EL (cell line): Measurements from ENCODE around the gene PLD1.

Source experiments
- DNase-seq: peaks from one replicate; pipeline ENCODE4 v3.0.0-alpha.2; 2016

Gene PLD1

DNA sequence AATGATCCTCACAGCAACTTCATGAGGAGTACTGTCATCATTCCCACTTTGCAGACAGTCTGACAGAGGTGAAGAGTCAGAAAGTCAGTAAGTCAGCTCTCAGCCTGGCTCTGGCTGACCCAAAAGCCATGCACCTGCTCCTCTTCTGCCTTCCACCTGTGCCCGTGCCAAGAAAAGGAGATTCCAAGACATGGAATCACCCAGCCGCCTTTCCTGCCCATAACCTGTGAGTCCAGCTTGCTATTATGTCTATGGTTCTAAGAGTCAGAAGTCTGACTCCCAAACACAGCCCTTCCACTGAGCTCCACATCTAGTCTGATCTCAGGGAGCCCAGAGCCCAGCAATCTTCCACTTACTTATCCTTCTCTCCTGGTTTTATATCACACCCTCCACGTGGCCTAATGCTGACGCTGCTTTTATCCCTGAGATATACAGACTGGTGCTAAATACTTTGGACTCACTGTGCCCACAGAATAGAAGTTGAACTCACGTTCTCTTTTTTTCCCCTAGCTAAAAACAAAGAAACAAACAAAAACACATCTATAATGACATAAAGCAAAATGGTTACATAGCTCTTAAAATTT, 66.0 kb downstream of the PLD1 start:
- no peak for DNase-seq

DNA sequence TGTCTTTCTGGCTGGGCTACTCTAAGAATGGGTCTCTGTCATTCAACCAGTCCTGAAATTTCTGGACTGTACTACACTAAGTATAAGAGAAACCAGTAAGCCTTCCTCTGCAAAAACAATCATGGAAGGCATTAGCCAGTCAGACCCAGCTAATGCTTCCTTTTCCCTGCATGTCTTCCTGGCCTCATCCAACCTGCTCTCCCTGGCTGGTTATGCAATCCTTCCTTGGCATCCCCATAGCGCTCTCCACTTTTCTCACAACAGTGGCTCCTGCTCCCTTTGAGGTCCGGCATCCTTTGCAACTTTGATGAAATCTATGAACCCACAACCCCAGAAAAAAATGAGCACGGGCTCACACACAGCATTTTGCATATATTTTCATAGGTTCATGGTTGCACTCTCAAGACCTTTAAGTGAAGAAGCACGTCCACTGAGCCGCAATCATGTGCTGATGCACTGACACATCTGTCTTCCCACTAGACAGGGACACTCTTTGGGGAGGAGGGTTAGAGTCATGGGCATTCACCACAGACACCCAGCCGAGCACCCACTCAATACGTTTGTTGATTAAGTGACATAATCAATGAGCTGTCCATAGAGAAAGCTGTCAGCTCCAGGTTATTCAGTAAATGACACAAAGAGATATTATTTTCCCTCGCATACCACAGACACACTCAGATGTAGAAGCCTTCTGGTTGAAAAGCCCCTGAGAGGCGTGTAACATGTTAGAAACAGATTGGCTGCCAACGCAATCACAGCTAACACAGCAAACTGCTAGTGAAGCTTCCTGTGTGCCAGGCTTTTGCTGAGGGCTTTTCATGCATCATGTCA, 66.7 kb downstream of the PLD1 start:
- no peak for DNase-seq

DNA sequence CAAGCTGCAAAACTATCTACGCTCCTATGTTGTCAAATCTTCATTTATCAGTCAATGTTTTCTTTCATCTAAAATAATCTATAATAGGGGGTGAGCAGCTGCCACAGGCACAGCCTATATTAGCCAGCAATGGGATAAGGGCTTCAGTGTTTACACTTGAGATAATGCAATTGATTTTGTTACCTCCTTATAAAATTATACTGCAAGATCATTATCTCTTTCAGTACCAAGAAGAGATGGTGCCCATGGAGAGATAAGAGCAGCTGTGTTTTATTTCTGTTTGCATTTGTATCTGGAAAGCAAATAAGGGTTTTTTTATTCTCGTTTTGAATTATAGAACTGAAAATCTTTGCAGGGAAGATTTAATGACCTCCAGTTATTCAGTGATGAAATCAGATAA, 68.9 kb downstream of the PLD1 start:
- DNase-seq = no peak

- no peak for DNase-seq
Observed at GRCh38 chr3:171736556-171736955, 73.7 kb downstream of the PLD1 start.

GRCh38 chr3:171733561-171733960, 76.7 kb downstream of the PLD1 start:
- no peak for DNase-seq

- DNase-seq = no peak
Observed at GRCh38 chr3:171732756-171733155, 77.5 kb downstream of the PLD1 start.

- DNase-seq = no peak
Observed at GRCh38 chr3:171731691-171732090, 78.6 kb downstream of the PLD1 start.

- DNase-seq = no peak
Observed at GRCh38 chr3:171729452-171730334, 80.6 kb downstream of the PLD1 start.

GRCh38 chr3:171727288-171727687, 83.0 kb downstream of the PLD1 start:
- no peak for DNase-seq

- no peak for DNase-seq
Observed at GRCh38 chr3:171718493-171719185, 91.6 kb downstream of the PLD1 start.

DNA sequence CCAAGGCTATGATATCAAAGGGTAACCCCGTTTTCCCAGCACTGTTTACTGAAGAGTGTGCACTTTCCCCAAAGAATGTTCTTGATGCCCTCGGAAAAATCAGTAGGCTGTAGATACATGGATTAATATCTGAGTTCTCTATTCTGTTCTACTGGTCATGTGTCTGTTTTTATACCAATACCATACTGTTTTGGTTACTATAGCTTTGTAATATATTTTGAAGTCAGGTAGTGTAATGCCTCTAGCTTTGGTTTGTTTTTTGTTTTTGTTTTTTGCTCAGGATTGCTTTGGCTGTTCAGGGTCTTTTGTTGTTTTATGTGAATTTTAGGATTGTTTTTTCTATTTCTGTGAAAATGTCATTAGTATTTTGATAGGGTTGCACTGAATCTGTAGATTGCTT, 95.1 kb downstream of the PLD1 start:
- DNase-seq = no peak

GRCh38 chr3:171712171-171712938, 97.9 kb downstream of the PLD1 start:
- DNase-seq = peak; percentile 77

DNA sequence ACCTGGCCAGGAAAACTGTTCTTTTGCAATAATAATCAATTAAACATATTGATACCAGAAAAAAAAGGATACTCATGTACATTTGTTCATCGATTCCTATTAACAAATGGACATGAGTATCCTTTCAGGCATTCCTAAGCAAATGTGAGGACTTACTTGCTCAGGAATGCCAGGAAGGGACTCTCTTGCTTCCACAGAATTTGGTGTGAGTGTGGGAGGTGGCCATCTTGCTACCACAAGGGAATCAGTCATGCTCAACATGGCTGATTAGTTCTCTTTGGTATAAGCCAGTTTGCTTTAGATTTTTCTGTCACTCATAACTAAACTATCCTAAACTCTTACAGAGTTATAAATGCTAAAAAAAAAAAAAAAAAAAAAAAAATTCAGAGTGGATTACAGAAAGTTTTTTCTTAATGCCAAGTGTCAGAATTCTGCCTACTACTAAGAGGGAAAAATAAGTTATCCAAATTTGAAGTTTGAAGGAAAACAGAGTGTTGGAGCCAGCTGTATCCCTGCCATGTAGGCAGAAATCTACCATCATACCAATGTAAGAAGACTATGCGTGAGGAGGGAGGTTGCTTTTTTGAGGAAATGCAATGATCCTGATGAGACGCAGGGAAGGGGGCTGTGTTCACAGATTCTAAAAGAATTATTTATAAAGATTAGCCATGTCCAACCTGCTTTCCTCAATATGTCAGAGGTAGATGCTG, 98.7 kb downstream of the PLD1 start:
- DNase-seq = peak; percentile 31

DNA sequence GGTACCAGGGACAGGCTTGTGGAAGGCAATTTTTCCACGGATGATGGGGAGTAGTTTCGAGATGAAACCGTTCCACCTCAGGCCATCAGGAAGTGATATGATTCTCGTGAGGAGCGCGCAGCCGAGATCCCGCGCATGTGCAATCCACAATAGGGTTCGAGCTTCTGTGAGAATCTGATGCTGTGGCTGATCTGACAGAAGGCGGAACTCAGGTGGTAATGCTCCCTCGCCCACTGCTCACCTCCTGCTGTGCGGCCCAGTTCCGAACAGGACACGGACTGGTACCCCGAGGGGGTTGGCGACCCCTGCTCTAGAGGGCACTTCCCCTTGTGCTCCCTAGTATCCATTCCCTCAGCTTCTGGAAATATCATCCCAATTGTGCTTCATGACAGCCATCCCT, 99.9 kb downstream of the PLD1 start:
- DNase-seq = no peak

- no peak for DNase-seq
Observed at GRCh38 chr3:171704814-171705213, 105.5 kb downstream of the PLD1 start.

- DNase-seq = peak; percentile 54
Observed at GRCh38 chr3:171704002-171704401, 106.3 kb downstream of the PLD1 start.

DNA sequence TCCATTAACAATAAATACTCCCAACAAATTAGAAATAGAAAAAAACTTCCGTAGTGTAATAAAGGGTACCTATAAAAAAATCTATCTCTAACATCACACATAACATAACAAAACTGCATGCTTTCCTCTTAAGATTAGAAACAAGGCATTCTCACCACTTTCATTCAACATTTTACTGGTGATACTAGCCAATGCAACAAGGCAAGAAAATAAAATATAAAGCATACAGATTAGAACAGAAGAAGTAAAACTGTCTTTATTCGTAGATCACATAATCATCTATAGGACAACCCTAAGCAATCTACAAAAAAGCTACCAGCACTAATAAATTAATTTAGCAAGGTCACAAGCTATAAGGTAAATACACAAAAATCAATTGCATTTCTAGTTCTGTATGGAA, 107.1 kb downstream of the PLD1 start:
- no peak for DNase-seq

- no peak for DNase-seq
Observed at GRCh38 chr3:171700653-171701052, 109.6 kb downstream of the PLD1 start.

DNA sequence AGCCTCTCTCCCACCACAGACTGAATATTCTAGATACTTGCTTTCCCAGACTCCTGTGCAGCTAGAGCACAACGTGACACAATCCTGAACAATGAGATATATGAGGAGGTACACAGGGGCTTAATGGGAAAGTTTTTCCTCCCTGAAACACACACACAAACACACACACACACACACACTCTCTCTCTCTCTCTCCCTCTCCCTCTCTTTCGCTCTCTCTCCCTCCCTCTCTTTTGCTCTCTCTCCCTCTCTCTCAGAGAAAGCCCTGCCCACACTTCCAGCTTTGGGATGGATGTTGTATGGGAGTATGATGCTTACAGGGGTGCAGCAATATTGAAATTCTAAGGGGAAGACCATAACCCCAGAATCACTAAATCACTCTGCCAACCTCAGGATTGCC, 110.1 kb downstream of the PLD1 start:
- DNase-seq = no peak

DNA sequence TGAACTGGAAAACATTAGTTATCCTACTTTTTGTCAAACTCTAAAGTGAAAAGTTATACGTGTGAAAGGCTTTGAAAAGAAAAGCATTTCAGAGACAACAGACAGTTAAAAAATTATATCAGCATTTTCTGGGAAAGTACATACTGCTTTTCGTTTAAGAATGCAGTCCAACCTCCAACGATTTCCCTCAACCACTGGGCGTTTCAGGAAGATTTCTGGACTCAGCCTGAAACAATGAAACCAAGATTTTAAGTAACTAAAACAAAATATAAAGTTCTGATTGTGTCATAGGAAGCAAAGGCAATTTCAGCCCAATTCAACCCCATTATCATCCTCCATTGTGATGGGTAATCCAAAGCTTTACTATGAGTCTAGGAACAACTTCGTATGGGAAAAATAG, 110.7 kb downstream of the PLD1 start:
- no peak for DNase-seq

DNA sequence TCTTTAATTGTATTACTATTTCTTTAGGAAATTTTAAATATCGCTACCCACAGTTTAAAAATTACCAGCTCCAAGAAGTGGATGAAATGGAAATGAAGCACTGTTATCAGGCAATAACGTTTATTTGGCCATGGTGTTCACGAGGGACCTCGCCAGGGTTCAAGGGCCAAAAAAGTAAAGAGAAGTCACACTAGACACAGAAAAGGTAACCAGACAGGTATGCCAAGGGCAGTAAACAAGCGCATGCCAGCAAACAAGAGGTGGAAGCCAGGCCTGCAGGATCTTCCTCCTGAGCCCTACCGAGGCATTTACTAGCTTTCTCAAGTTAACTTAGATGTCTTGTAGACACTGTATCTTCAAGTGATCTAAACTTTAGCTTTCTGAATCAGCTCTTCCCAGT, 113.5 kb downstream of the PLD1 start:
- no peak for DNase-seq

- DNase-seq = no peak
Observed at GRCh38 chr3:171695426-171695825, 114.9 kb downstream of the PLD1 start.
